ENCODE measurements around the gene PKD1L1.
A peak's percentile ranks its signal among the peaks of the same experiment; 100 is the strongest.
"Not testable (repeated sequence)": the region's sequence is repeated elsewhere in the genome, so short reads cannot be mapped to it uniquely, and the experiment has no call there.

The PKD1L1 gene

GRCh38 chr7:47956220-47956619 is 8.0 kb upstream of the PKD1L1 start:
- DNase-seq (ENCODE audit: low read depth, low spot score), result no peak

GRCh38 chr7:47954231-47954911 is 6.1 kb upstream of the PKD1L1 start:
- no peak for DNase-seq (ENCODE audit: low read depth, low spot score)

DNA sequence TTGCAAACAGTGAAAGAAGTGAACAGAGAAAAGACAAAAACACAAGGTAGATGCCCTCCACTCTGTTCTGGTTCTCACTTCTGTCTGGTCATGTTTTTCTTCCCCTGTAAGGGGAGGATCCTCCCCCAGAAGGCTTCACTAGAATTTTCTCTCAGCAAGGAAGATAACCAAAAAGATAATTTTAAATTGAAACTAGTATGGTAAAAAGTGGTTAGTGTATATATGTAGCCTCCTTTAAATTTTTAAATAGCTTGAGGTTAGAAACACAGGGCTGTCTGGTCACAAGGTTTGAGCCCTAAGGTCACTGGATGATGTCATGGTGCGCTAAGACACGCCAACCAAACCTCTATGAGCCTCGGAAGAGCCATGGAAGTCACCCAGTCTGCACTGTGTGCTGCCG is 5.6 kb upstream of the PKD1L1 start:
- no peak for DNase-seq (ENCODE audit: low read depth, low spot score)

- DNase-seq (ENCODE audit: low read depth, low spot score), result no peak
Measured at GRCh38 chr7:47952224-47952623, 4.0 kb upstream of the PKD1L1 start.

- no peak for DNase-seq (ENCODE audit: low read depth, low spot score)
Measured at GRCh38 chr7:47951374-47951773, 3.1 kb upstream of the PKD1L1 start.

DNA sequence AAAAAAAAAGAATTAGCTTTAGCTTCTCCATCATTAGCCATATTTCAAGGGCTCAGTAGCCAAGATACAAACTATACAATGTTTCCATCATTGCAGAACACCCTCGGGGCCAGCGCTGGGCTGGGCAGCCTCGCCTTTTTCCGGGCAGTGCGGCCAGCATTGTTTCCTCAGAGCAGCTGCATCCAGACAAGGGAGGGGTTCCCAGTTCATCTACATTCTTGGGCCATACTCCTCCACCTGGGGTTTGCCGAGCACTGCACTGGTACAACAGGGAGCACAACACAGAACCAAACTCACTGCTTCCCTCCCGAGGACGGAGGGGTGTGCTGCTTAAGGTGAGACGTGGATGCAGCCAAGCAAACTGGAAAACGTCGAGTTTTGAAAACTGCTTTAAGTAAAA is 2.4 kb upstream of the PKD1L1 start:
- no peak for DNase-seq (ENCODE audit: low read depth, low spot score)

- no peak for DNase-seq (ENCODE audit: low read depth, low spot score)
Measured at GRCh38 chr7:47949703-47950102, 1.4 kb upstream of the PKD1L1 start.

- no peak for DNase-seq (ENCODE audit: low read depth, low spot score)
Measured at GRCh38 chr7:47947355-47947749, 914 bp downstream of the PKD1L1 start.

DNA sequence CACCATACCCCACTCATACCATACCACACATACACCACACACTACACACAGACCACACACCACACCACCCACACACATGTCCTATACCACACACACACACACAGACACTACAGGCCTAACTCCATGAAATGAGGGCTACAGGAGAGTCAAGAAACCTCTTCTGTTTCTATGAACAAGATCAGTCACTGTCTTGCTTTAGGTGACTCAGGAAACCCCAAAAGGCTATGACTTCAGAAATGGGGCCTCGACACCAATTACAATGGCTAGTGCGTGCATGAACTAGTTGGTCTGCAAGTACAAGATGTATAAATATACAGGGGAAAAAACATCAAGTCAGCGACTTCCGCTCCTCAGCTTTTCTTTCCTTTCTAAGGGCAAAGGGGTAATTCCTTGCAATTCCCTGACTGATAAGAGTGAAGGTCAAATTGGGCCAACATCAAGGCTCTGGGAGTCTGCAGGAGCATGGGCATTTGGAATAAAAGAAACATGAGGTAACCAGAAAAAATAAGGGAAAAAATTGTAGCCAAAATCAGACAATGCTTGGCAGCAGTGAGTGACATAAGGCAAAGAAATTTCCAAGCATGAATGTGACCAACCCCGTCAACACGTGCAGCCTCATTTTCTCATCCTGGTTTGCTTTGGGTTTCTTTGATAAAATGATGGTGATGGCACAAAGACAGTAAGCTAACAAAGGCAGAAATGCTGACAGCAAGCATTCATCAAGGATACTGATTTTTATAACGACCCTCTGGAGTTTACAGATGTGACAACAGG is 1.5 kb downstream of the PKD1L1 start:
- no peak for DNase-seq (ENCODE audit: low read depth, low spot score)

DNA sequence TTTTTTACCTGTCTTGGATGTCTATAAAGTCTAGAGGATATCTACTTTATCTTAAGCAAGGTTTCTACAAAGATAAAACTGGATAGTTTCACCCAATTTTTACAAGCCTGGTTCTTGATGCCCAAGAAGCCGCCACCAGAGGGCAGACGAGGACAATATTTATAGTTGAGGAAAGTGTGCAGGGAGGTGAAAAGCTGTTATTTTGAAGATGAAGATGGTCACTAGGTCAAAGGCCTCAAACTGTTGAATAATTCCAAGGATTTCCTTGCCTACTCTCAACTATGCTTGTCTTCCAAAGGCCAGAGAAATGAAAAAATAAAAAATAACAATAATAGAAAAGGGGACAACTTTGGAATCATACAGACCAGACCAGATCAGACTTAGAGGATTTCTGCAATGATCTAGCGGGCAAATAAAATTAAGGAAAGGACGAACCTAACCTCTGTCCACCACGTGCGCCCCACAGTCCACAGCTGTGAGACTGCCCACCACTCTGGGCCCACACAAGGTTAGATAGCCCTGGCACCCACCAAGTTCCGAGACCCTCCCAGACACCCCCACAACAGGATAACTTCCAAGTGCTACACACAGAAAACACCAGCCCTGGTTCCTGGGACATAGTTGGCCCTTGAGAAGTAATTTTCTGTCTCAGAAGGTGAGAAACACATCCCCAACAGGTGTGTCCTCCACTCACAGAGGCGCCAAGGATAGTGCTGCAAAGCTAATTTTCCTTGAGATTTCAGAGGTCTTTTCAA is 2.8 kb downstream of the PKD1L1 start:
- DNase-seq (ENCODE audit: low read depth, low spot score), result peak; percentile 38

GRCh38 chr7:47944536-47945260 is 3.6 kb downstream of the PKD1L1 start:
- DNase-seq (ENCODE audit: low read depth, low spot score), result no peak

DNA sequence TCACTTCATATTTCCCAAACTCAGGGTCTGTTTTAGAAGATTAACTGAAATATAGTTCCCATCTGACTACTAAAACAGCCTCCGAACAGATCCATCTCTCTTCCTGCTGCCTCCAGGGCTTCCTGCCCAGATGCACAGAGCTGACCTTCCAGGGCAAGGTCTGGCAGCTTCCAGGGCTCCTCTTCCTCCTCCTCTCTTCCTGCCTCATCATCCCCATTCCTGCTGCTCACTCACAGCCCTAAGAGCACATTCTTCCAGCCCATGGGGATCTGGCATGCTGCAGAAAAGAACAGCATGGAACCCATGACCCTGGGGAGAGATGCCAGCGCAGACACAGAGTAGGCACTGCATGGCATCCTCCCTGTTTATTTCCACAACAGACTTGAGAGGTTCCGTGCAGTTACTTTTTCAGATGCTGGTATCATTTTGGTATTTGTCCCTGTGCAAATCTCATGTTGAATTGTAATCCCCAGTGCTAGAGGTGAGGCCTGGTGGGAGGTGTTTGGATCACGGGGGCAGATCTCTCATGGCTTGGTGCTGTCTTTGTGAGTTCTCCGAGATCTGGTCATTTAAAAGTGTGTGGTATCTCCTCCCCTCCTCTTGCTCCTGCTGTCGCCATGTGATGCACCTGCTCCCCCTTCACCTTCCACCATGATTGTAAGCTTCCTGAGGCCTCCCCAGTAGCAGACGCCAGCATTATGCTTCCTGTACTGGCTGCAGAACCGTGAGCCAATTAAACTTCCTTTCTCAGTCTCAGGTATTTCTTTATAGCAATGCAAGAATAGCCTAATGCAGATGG is 4.4 kb downstream of the PKD1L1 start:
- DNase-seq (ENCODE audit: low read depth, low spot score), result no peak

DNA sequence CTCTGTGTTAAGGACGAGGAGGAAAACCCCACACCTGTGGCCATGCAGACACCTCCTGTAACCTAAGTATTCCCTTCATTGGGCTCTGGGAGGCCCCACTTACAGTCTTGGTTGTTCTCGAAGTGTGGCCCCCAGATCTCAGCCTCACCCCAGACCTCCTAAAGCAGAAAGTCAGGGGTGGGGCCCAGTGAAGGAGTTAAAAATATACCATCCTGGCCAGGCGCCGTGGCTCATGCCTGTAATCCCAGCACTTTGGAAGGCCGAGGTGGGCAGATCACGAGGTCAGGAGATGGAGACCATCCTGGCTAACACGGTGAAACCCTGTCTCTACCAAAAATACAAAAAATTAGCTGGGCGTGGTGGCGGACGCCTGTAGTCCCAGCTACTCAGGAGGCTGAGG is 5.6 kb downstream of the PKD1L1 start:
- not testable (repeated sequence) for DNase-seq (ENCODE audit: low read depth, low spot score)

DNA sequence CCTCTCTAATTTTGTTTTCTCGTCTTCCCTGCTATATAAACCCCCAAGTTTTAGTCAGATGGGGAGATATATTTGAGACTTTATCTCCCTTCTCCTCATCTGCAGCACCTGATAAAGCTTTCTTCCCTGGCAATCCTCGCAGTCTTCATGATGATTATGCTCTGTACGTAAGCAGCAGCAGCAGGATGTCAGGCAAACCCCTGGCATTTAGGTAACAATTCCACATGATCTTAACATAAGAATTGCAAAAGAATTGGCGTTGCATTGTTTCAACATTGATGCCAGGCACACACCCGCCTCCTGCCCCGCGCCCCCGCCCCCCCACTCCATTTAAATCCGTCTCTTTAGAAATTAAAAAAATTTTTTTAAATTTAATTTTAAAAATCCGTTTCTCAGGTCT is 6.1 kb downstream of the PKD1L1 start:
- DNase-seq (ENCODE audit: low read depth, low spot score), result no peak

- DNase-seq (ENCODE audit: low read depth, low spot score), result no peak
Measured at GRCh38 chr7:47941136-47941844, 7.0 kb downstream of the PKD1L1 start.

GRCh38 chr7:47940088-47941013 is 7.9 kb downstream of the PKD1L1 start:
- no peak for DNase-seq (ENCODE audit: low read depth, low spot score)

DNA sequence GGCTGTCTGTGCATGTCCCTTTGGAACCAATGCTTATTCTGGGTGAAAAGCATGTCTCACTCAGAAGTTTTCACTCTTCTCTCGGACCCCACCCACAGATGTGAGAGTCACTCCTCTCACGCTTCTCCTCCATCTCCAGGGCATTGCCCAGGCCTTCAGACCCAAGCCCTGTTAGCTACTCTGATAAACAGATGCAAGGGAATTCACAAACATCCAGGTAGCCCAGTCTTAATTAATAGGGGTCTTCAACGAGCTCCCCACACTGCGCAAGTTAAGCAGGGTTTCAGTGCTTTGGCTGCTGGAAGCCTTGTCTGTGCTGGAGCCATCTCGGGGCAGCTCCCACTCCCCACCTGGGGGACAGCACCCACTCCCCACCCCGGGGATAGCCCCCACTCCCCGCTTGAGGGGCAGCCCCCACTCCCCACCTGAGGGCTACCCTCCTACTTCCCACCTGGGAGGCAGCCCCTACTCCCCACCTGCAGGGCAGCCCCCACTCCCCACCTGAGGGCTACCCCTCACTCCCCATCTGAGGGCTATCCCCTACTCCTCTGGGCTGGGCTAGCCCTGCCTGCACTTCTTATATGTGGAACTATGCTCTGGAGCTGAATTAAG is 8.7 kb downstream of the PKD1L1 start:
- no peak for DNase-seq (ENCODE audit: low read depth, low spot score)

GRCh38 chr7:47938574-47939165 is 9.6 kb downstream of the PKD1L1 start:
- DNase-seq (ENCODE audit: low read depth, low spot score), result no peak
